Trophoblast cell (in vitro differentiated cells and primary cell): Measurements from ENCODE around the gene BOC.

Experiments
- DNase-seq, 2 donors: peaks; one replicate each; pipeline ENCODE4 v3.0.0-alpha.2; 2016
- H2AFZ ChIP-seq: 2 replicates; pipeline ENCODE4 v1.6.1; 2013; ENCODE audit warnings: low read length, moderate library complexity, mild to moderate bottlenecking; ENCODE audit not compliant: insufficient read depth, poor library complexity
- H2AK5ac ChIP-seq: 2 replicates; pipeline ENCODE4 v1.6.1; 2013; ENCODE audit warnings: mild to moderate bottlenecking, low read length
- H2BK120ac ChIP-seq: 2 replicates; pipeline ENCODE4 v1.6.1; 2013; ENCODE audit warnings: low read length, mild to moderate bottlenecking, moderate library complexity; ENCODE audit not compliant: insufficient read depth, poor library complexity
- H2BK12ac ChIP-seq: 2 replicates; pipeline ENCODE4 v1.6.1; 2013; ENCODE audit warnings: mild to moderate bottlenecking, low read length, moderate library complexity
- H2BK5ac ChIP-seq: 2 replicates; pipeline ENCODE4 v1.6.1; 2013; ENCODE audit warnings: low read length, low read depth, moderate library complexity, mild to moderate bottlenecking; ENCODE audit not compliant: poor library complexity
- H3K14ac ChIP-seq: 2 replicates; pipeline ENCODE4 v1.6.1; 2013; ENCODE audit warnings: mild to moderate bottlenecking, low read length
- H3K18ac ChIP-seq: 2 replicates; pipeline ENCODE4 v1.6.1; 2013; ENCODE audit warnings: mild to moderate bottlenecking, low read length
- H3K23ac ChIP-seq: 2 replicates; pipeline ENCODE4 v1.6.1; 2013; ENCODE audit warnings: low read length
- H3K27ac ChIP-seq: 2 replicates; pipeline ENCODE4 v1.5.1; 2013; ENCODE audit warnings: low read depth, mild to moderate bottlenecking, inconsistent platforms, low read length, moderate library complexity
- H3K27me3 ChIP-seq: 2 replicates; pipeline ENCODE4 v1.6.1; 2013; ENCODE audit warnings: inconsistent platforms, mild to moderate bottlenecking, low read length, moderate library complexity; ENCODE audit not compliant: insufficient read depth
- H3K36me3 ChIP-seq, 2 experiments: 1 replicate in 1 of 2; 2 replicates in 1 of 2; pipeline ENCODE4 v1.6.1; 2013; ENCODE audit warnings: low read length in 2 of 2, mild to moderate bottlenecking in 2 of 2, moderate library complexity in 1 of 2; ENCODE audit not compliant: insufficient read depth in 2 of 2, control insufficient read depth in 1 of 2
- H3K4ac ChIP-seq: 2 replicates; pipeline ENCODE4 v1.6.1; 2013; ENCODE audit warnings: low read depth, mild to moderate bottlenecking, low read length, moderate library complexity
- H3K4me1 ChIP-seq, 2 experiments: 1 replicate in 1 of 2; 2 replicates in 1 of 2; pipeline ENCODE4 v1.6.1; 2013; ENCODE audit warnings: low read length in 2 of 2, mild to moderate bottlenecking in 2 of 2, moderate library complexity in 1 of 2; ENCODE audit not compliant: insufficient read depth in 2 of 2, control insufficient read depth in 1 of 2
- H3K4me2 ChIP-seq: 2 replicates; pipeline ENCODE4 v1.6.1; 2013; ENCODE audit warnings: inconsistent platforms, mild to moderate bottlenecking, low read length, moderate library complexity
- H3K4me3 ChIP-seq: 2 replicates; pipeline ENCODE4 v1.5.1; 2013; ENCODE audit warnings: mild to moderate bottlenecking, low read depth, low read length, inconsistent platforms
- H3K79me1 ChIP-seq: one replicate; pipeline ENCODE4 v1.6.1; 2013; ENCODE audit warnings: low read length
- H3K79me2 ChIP-seq: 2 replicates; pipeline ENCODE4 v1.6.1; 2013; ENCODE audit warnings: low read length, mild to moderate bottlenecking; ENCODE audit not compliant: control insufficient read depth, insufficient read depth, poor library complexity
- H3K9ac ChIP-seq: 2 replicates; pipeline ENCODE4 v1.6.1; 2013; ENCODE audit warnings: mild to moderate bottlenecking, low read length
- H3K9me3 ChIP-seq: 2 replicates; pipeline ENCODE4 v1.6.1; 2013; ENCODE audit warnings: low read depth, mild to moderate bottlenecking, control low read depth, inconsistent platforms, low read length; ENCODE audit not compliant: insufficient read depth
- H4K12ac ChIP-seq: 2 replicates; pipeline ENCODE4 v1.6.1; 2013; ENCODE audit warnings: low read depth, mild to moderate bottlenecking, low read length, moderate library complexity
- H4K8ac ChIP-seq: 2 replicates; pipeline ENCODE4 v1.6.1; 2013; ENCODE audit warnings: low read depth, mild to moderate bottlenecking, low read length, moderate library complexity
- H4K91ac ChIP-seq: one replicate; pipeline ENCODE4 v1.6.1; 2013; ENCODE audit warnings: low read depth, mild to moderate bottlenecking, low read length, moderate library complexity
- WGBS: extraction: QIAGEN DNeasy Blood & Tissue Kit; methylation state at CpG from one replicate; pipeline ENCODE4 v1.1.7; 2013; ENCODE audit warnings: missing lambda C conversion rate; ENCODE audit not compliant: insufficient read length, insufficient coverage; ENCODE audit errors: extremely low coverage; 5-methylcytosine and 5-hydroxymethylcytosine counted together

The BOC gene

GRCh38 chr3:113277414-113277813 lies 66.1 kb downstream of the BOC start:
- Histone ChIP-seq H3K79me2 (no peaks in the 10 kb centered on the region), H3K27ac (no peak overlapping the region), H2BK120ac (no peak overlapping the region), H2AK5ac (no peak overlapping the region), H3K4me3 (no peak overlapping the region), H3K4ac (no peak overlapping the region), H3K79me1 (no peaks in the 10 kb centered on the region), H3K14ac (no peak overlapping the region), H3K9me3 (peaks cover 2% of the 10 kb centered on the region), H2AFZ (no peak overlapping the region), H3K27me3 (no peaks in the 10 kb centered on the region), H4K8ac (no peak overlapping the region), H4K91ac (no peak overlapping the region), H2BK12ac (no peak overlapping the region), H4K12ac (no peak overlapping the region), H3K4me1 (no peaks in the 10 kb centered on the region), H3K23ac (no peak overlapping the region), H3K9ac (no peak overlapping the region), H3K18ac (no peak overlapping the region), H2BK5ac (no peak overlapping the region), H3K4me2 (no peak overlapping the region), H3K36me3 (peaks cover 69 to 85% of the 10 kb centered on the region in 2 experiments)
- no peak for DNase-seq
- no CpG with 5 or more reads among the region's 4 CpGs for WGBS

- peak; percentile 38 to 70 for DNase-seq
Observed at GRCh38 chr3:113277941-113278598, 66.7 kb downstream of the BOC start.

GRCh38 chr3:113278599-113278955 lies 67.2 kb downstream of the BOC start:
- DNase-seq = no peak
- H3K4me2 ChIP-seq = no peak overlapping the region
- no peak overlapping the region for H4K12ac ChIP-seq
- no peaks in the 10 kb centered on the region for H3K4me1 ChIP-seq
- no peak overlapping the region for H3K27ac ChIP-seq
- H3K79me1 ChIP-seq = no peaks in the 10 kb centered on the region
- H4K91ac ChIP-seq = no peak overlapping the region
- no peak overlapping the region for H2BK120ac ChIP-seq
- no peak overlapping the region for H3K23ac ChIP-seq
- no peak overlapping the region for H2BK5ac ChIP-seq
- no peak overlapping the region for H2AFZ ChIP-seq
- no peak overlapping the region for H3K14ac ChIP-seq
- no peak overlapping the region for H4K8ac ChIP-seq
- no peaks in the 10 kb centered on the region for H3K27me3 ChIP-seq
- H3K36me3 ChIP-seq = peaks cover 67 to 86% of the 10 kb centered on the region in 2 experiments
- H3K4ac ChIP-seq = no peak overlapping the region
- no peak overlapping the region for H2AK5ac ChIP-seq
- no CpG with 5 or more reads among the region's 11 CpGs for WGBS
- H3K9ac ChIP-seq = no peak overlapping the region
- peaks cover 2% of the 10 kb centered on the region for H3K9me3 ChIP-seq
- H2BK12ac ChIP-seq = no peak overlapping the region
- H3K4me3 ChIP-seq = no peak overlapping the region
- no peaks in the 10 kb centered on the region for H3K79me2 ChIP-seq
- no peak overlapping the region for H3K18ac ChIP-seq

More at GRCh38 chr3:113277941-113278598, 66.7 kb downstream of the BOC start:
- Histone ChIP-seq H3K4me3 (no peak overlapping the region), H3K79me2 (no peaks in the 10 kb centered on the region), H3K4ac (no peak overlapping the region), H3K4me1 (no peaks in the 10 kb centered on the region), H4K8ac (no peak overlapping the region), H3K4me2 (no peak overlapping the region), H3K79me1 (no peaks in the 10 kb centered on the region), H4K12ac (no peak overlapping the region), H3K23ac (no peak overlapping the region), H2AFZ (no peak overlapping the region), H2BK12ac (no peak overlapping the region), H2AK5ac (no peak overlapping the region), H4K91ac (no peak overlapping the region), H2BK120ac (no peak overlapping the region), H3K18ac (no peak overlapping the region), H3K9me3 (peaks cover 2% of the 10 kb centered on the region), H3K27ac (no peak overlapping the region), H3K14ac (no peak overlapping the region), H3K9ac (no peak overlapping the region), H2BK5ac (no peak overlapping the region), H3K27me3 (no peaks in the 10 kb centered on the region), H3K36me3 (peaks cover 67 to 85% of the 10 kb centered on the region in 2 experiments)
- no CpG with 5 or more reads among the region's 17 CpGs for WGBS

- H3K9me3 ChIP-seq = peaks cover 2% of the 10 kb centered on the region
- H2BK12ac ChIP-seq = no peak overlapping the region
- no peak overlapping the region for H3K9ac ChIP-seq
- no peak overlapping the region for H3K18ac ChIP-seq
- no peaks in the 10 kb centered on the region for H3K27me3 ChIP-seq
- H3K4ac ChIP-seq = no peak overlapping the region
- H3K27ac ChIP-seq = no peak overlapping the region
- no peak overlapping the region for H2BK5ac ChIP-seq
- no peak overlapping the region for H2AFZ ChIP-seq
- peaks cover 67 to 86% of the 10 kb centered on the region in 2 experiments for H3K36me3 ChIP-seq
- no peak overlapping the region for H4K12ac ChIP-seq
- no peak overlapping the region for H4K8ac ChIP-seq
- no peak overlapping the region for H4K91ac ChIP-seq
- no peaks in the 10 kb centered on the region for H3K4me1 ChIP-seq
- H2AK5ac ChIP-seq = no peak overlapping the region
- no peaks in the 10 kb centered on the region for H3K79me2 ChIP-seq
- no peak overlapping the region for H3K23ac ChIP-seq
- DNase-seq = no peak
- no peak overlapping the region for H3K14ac ChIP-seq
- H3K79me1 ChIP-seq = no peaks in the 10 kb centered on the region
- WGBS = no CpG with 5 or more reads among the region's 17 CpGs
- no peak overlapping the region for H2BK120ac ChIP-seq
- no peak overlapping the region for H3K4me2 ChIP-seq
- H3K4me3 ChIP-seq = no peak overlapping the region
Observed at GRCh38 chr3:113279686-113280085, 68.3 kb downstream of the BOC start.
